Osteoblast (primary cell): ENCODE measurements around the gene SHISAL1. TPM values are rescaled to one million over a fixed set of nuclear protein-coding genes. Genes with fewer than 3 reads are reported as not detected.

Experiments used
- DNase-seq: peaks from one replicate; pipeline ENCODE4 v3.0.0; 2011; ENCODE audit warnings: low spot score, mixed read lengths; ENCODE audit not compliant: insufficient read length; ENCODE audit errors: missing footprints
- H2AFZ ChIP-seq: 2 replicates; pipeline ENCODE4 v1.6.0; 2011; ENCODE audit warnings: mild to moderate bottlenecking, low read length
- H3K27ac ChIP-seq: 2 replicates; pipeline ENCODE4 v1.5.1; 2011; ENCODE audit warnings: mild to moderate bottlenecking, low read depth, low read length, moderate library complexity
- H3K27me3 ChIP-seq: 2 replicates; pipeline ENCODE4 v1.6.0; 2012; ENCODE audit warnings: mild to moderate bottlenecking, control low read depth, inconsistent platforms, low read length, moderate library complexity; ENCODE audit not compliant: insufficient read depth
- H3K36me3 ChIP-seq: 2 replicates; pipeline ENCODE4 v1.5.1; 2011; ENCODE audit warnings: mild to moderate bottlenecking, low read length, control low read depth, moderate library complexity; ENCODE audit not compliant: insufficient read depth
- H3K4me1 ChIP-seq: 2 replicates; pipeline ENCODE4 v1.5.1; 2011; ENCODE audit warnings: mild to moderate bottlenecking, low read length, control low read depth, moderate library complexity; ENCODE audit not compliant: insufficient read depth
- H3K4me2 ChIP-seq: 2 replicates; pipeline ENCODE4 v1.6.0; 2011; ENCODE audit warnings: mild to moderate bottlenecking, low read length; ENCODE audit not compliant: insufficient read depth
- H3K4me3 ChIP-seq: fragments of 200-600 bp; sonication (generic); 3 replicates; pipeline ENCODE4 v1.5.1; 2012; ENCODE audit warnings: mild to moderate bottlenecking, low read length, inconsistent platforms; ENCODE audit not compliant: insufficient read depth
- H3K79me2 ChIP-seq: 2 replicates; pipeline ENCODE4 v1.6.0; 2012; ENCODE audit warnings: mild to moderate bottlenecking, low read length, control low read depth, inconsistent platforms; ENCODE audit not compliant: insufficient read depth
- H3K9me3 ChIP-seq: 2 replicates; pipeline ENCODE4 v1.5.1; 2011; ENCODE audit warnings: low read depth, low read length, control low read depth
- H4K20me1 ChIP-seq: 2 replicates; pipeline ENCODE4 v1.6.0; 2012; ENCODE audit warnings: mild to moderate bottlenecking, low read length, control low read depth; ENCODE audit not compliant: insufficient read depth
- CTCF ChIP-seq: IDR thresholded peaks from 2 replicates; pipeline ENCODE4 v1.5.1; 2011; ENCODE audit warnings: mild to moderate bottlenecking, low read depth, low read length, moderate library complexity; ENCODE audit errors: extremely low read depth
- total RNA-seq: library from RNA; depleted of rRNA; stranded (reverse); fragments of >200 nt; gene quantifications from 2 replicates; pipeline ENCODE4 v1.2.3, GENCODE V29; 2012

The SHISAL1 gene
- total RNA-seq, 1 donor, result 52.5 TPM

- H3K27ac ChIP-seq, result no peak overlapping the region
- H3K36me3 ChIP-seq, result no peaks in the 10 kb centered on the region
- DNase-seq, result no peak
- no peak overlapping the region for H2AFZ ChIP-seq
- H3K9me3 ChIP-seq, result no peaks in the 10 kb centered on the region
- peaks cover 6% of the 10 kb centered on the region for H3K4me1 ChIP-seq
- H4K20me1 ChIP-seq, result no peaks in the 10 kb centered on the region
- H3K4me3 ChIP-seq, result no peak overlapping the region
- no peak for TF ChIP-seq CTCF
- no peak overlapping the region for H3K4me2 ChIP-seq
- H3K79me2 ChIP-seq, result no peaks in the 10 kb centered on the region
- H3K27me3 ChIP-seq, result no peaks in the 10 kb centered on the region
These were observed 25.0 kb downstream of the SHISAL1 start for GRCh38 chr22:44287741-44288140.

- peaks cover 6% of the 10 kb centered on the region for H3K4me1 ChIP-seq
- DNase-seq, result no peak
- no peaks in the 10 kb centered on the region for H3K27me3 ChIP-seq
- TF ChIP-seq CTCF, result no peak
- H3K79me2 ChIP-seq, result no peaks in the 10 kb centered on the region
- no peak overlapping the region for H2AFZ ChIP-seq
- H3K4me3 ChIP-seq, result no peak overlapping the region
- H4K20me1 ChIP-seq, result no peaks in the 10 kb centered on the region
- H3K4me2 ChIP-seq, result no peak overlapping the region
- no peaks in the 10 kb centered on the region for H3K9me3 ChIP-seq
- H3K36me3 ChIP-seq, result no peaks in the 10 kb centered on the region
- H3K27ac ChIP-seq, result no peak overlapping the region
These were observed 25.5 kb downstream of the SHISAL1 start for GRCh38 chr22:44287121-44287693.

GRCh38 chr22:44286646-44287045, 26.1 kb downstream of the SHISAL1 start:
- Histone ChIP-seq H3K4me1 (peaks cover 5% of the 10 kb centered on the region), H3K4me3 (no peak overlapping the region), H3K27me3 (no peaks in the 10 kb centered on the region), H3K36me3 (no peaks in the 10 kb centered on the region), H3K79me2 (no peaks in the 10 kb centered on the region), H4K20me1 (no peaks in the 10 kb centered on the region), H2AFZ (no peak overlapping the region), H3K9me3 (no peaks in the 10 kb centered on the region), H3K27ac (no peak overlapping the region), H3K4me2 (no peak overlapping the region)
- DNase-seq, result peak; percentile 94
- TF ChIP-seq CTCF, result no peak

- no peak overlapping the region for H3K27ac ChIP-seq
- H3K4me2 ChIP-seq, result no peak overlapping the region
- H4K20me1 ChIP-seq, result no peaks in the 10 kb centered on the region
- no peaks in the 10 kb centered on the region for H3K27me3 ChIP-seq
- no peaks in the 10 kb centered on the region for H3K4me1 ChIP-seq
- no peak for TF ChIP-seq CTCF
- H3K36me3 ChIP-seq, result no peaks in the 10 kb centered on the region
- H3K4me3 ChIP-seq, result no peak overlapping the region
- H2AFZ ChIP-seq, result no peak overlapping the region
- DNase-seq, result peak; percentile 51
- no peaks in the 10 kb centered on the region for H3K79me2 ChIP-seq
- no peaks in the 10 kb centered on the region for H3K9me3 ChIP-seq
These were observed 28.0 kb downstream of the SHISAL1 start for GRCh38 chr22:44284711-44285110.
